ENCODE results near the gene MOSMO. TPM values are rescaled to one million over a fixed set of nuclear protein-coding genes. Genes with fewer than 3 reads are reported as not detected.

The MOSMO gene
- total and polyA plus RNA-seq, 2 donors (not counting 3 experiments of a cell fraction or from before 2014, with no cell fraction given), result 15.9 to 22.0 TPM

Other genes with a start within 250 kb of the MOSMO start
- gene NPIPB4, start 150.4 kb upstream of the MOSMO start, total RNA-seq, result 225 and 282 TPM in 2 replicates
- gene NPIPB4, start 150.4 kb upstream of the MOSMO start, polyA plus RNA-seq, result 15.5 and 36.1 TPM in 2 replicates
- 189 and 207 TPM in 2 replicates for gene UQCRC2, start 54.8 kb upstream of the MOSMO start, total RNA-seq
- gene UQCRC2, start 54.8 kb upstream of the MOSMO start, polyA plus RNA-seq, result 94.8 and 132 TPM in 2 replicates
- gene PDZD9, start 7.0 kb upstream of the MOSMO start, total RNA-seq, result not detected in 2 replicates
- gene PDZD9, start 7.0 kb upstream of the MOSMO start, polyA plus RNA-seq, result not detected in 2 replicates
- gene VWA3A, start 84.4 kb downstream of the MOSMO start, total RNA-seq, result 0.46 and 0.84 TPM in 2 replicates
- 0.02 and 0.12 TPM in 2 replicates for gene VWA3A, start 84.4 kb downstream of the MOSMO start, polyA plus RNA-seq
- 0.13 and 0.21 TPM in 2 replicates for gene SDR42E2, start 154.4 kb downstream of the MOSMO start, total RNA-seq
- 0.03 TPM in 2 replicates for gene SDR42E2, start 154.4 kb downstream of the MOSMO start, polyA plus RNA-seq
- gene EEF2K, start 198.2 kb downstream of the MOSMO start, total RNA-seq, result 44.1 and 48.6 TPM in 2 replicates
- gene EEF2K, start 198.2 kb downstream of the MOSMO start, polyA plus RNA-seq, result 16.0 and 18.4 TPM in 2 replicates

All from endothelial cell of umbilical vein (primary cell).